HG03342 (cell line): ENCODE data around the gene MCTP2.
A peak's percentile ranks its signal among the peaks of the same experiment; 100 is the strongest.

Experiments
- ATAC-seq: cut with Tn5 transposase; IDR thresholded peaks from one replicate; pipeline ENCODE4 v1.9.1; 2021; ENCODE audit warnings: mild to moderate bottlenecking, moderate library complexity; ENCODE audit not compliant: unreplicated experiment

MCTP2 gene, protein sequence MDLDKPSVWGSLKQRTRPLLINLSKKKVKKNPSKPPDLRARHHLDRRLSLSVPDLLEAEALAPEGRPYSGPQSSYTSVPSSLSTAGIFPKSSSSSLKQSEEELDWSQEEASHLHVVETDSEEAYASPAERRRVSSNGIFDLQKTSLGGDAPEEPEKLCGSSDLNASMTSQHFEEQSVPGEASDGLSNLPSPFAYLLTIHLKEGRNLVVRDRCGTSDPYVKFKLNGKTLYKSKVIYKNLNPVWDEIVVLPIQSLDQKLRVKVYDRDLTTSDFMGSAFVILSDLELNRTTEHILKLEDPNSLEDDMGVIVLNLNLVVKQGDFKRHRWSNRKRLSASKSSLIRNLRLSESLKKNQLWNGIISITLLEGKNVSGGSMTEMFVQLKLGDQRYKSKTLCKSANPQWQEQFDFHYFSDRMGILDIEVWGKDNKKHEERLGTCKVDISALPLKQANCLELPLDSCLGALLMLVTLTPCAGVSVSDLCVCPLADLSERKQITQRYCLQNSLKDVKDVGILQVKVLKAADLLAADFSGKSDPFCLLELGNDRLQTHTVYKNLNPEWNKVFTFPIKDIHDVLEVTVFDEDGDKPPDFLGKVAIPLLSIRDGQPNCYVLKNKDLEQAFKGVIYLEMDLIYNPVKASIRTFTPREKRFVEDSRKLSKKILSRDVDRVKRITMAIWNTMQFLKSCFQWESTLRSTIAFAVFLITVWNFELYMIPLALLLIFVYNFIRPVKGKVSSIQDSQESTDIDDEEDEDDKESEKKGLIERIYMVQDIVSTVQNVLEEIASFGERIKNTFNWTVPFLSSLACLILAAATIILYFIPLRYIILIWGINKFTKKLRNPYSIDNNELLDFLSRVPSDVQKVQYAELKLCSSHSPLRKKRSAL

DNA sequence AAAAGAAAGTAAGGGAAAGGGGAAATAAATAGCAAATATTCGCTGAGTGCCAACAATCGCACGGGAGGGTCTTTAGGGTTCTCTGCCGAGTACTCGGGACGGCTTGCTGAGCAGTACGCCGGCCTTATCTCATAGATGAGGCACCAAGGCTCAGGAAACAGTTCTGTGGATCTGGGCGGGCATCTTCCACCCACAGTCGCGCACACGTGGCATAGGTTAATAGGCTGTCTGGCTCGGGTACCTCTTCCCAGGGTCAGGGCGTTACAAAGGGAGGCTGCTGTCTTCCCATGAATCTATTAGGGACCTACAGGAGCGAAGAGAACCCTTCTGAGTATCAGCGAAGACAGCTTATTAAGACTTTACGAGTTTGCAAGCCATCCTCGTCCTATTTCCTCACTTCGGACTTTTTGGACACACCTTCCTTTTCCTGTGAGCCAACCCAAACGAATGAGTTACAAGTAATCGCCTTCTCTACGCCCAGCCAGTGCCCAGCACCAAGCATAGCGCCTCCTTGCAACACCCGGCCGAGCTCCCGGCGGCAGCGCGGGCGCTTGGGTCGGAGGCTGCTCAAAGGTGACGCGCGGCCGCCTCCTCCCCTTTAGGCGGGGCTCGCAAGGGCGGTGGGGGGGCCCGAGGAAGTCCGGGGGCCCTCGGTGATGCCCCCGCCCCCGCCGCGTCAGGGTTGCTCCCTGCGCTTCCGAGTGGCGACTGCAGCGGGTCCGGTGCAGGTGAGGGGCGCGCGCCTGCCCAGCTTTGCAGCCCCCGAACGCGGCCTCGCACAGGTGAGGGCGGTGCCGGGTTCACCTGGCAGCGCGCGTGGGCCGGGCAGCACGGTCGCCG, at the start of gene MCTP2:
TSS of gene MCTP2 (plus strand) at position 679 of the 840 bp plus-strand sequence. CDS start 66,705 bp downstream, outside the sequence.
- peak; percentile 70 for ATAC-seq

DNA sequence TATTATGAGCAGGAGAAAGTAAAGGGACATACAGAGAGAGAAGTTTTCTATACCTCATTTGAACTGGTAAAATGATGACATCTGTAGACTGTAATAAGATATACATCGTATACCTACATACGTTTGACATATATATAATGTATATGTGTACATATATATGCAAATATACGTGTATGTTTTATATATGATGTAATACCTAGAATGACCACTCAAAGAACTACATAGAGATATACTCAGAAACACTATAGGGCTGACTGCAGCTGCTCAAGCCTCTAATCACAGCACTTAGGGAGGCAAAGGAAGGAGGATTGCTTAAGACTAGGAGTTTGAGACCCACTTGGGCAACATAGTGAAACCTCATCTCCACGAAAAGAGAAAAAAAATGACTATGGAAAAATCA, 48.5 kb upstream of the MCTP2 start:
- no peak for ATAC-seq

DNA sequence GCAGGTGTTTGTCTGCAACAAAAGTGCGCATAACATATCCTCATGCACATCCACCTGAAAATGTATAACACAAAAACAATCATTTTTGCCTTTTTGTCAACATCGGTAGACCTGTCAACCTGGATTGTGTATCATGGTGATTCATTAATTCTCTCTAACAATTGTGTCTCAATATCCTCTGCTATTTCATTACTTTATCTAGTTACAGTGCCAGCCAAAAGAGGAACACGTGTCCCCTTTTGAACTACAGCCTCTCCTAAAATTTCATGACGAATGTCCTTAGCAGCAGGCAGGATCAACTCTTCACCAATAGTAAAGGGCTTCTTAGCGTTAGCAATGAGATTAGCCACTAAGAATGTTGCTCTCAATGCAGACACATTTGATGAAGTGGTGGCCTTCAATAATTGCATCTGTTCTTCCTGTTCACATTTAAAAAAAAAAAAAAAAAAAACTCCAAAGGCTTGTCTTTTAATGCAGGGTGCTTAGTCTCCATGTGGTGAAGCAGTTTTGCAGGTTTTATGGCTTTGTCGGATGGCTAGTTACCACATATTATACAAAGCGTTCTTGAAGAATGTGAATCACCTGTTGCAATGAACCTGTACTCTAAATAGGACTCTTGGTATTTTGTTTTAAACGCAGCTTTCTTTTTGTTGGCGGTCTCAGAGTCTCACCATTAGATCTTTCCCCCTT, 45.7 kb upstream of the MCTP2 start:
- ATAC-seq: no peak

DNA sequence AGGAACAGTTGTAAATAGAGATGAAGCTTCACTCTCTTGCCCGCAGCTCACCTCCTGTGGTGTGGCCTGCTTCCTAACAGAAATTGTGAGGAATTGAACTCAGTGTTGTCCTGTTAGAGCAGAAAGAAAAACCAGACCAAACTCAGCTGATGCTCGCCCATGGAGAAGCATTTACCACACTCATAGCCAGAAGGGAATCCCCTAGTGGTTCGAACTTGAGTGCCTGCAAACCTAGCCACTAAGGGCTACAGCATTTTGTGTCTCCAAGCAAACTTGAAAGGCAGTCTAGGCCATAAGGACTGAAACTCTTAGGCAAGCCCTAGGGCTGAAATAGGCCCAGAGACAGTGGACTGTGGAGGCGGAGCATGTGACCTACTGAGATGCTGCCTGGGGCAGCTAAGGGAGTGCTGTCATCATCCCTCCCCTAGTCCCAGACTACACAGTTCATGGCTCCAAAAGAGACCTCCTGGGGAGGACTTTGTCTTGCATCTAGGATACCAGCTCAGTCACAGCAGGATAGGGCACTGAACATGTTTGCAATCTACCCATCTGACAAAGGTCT, 44.5 kb upstream of the MCTP2 start:
- ATAC-seq: no peak

DNA sequence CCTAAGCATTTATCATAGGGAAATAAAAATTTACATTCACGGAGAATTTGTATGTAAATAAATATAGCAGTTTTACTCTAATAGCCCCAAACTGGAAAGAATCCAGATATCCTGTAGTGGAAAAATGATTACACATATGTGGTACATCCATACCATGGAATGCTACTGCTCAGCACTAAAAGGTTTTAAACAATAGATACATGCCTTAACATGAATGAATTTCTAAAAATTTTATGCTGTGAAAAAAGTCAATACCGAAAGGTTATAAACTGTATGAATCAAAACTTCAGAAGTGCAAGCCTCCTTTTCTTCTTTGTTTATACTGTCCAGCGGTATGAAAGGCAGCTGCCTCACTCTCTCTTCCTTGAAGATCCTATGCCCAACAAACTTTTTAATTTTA, 37.5 kb upstream of the MCTP2 start:
- ATAC-seq: no peak

DNA sequence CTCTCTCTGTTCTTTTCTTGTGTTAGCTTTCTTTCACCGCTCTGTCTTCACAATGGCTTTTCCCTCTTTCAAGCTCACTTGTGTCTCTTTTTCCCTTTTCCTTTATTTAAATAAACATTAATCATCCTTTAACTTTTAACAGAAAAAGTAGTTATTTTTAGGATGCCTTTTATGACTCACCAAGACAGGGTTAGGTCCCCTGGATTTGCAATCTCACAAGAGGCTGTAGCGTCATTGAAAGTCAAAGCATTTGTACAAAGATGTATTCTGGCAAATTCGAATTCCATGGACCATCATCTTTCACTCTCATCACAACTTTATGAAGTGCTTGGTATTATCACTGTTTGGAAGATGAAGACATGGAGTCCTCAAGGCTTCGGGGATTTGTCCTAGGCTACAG, 34.8 kb upstream of the MCTP2 start:
- no peak for ATAC-seq

DNA sequence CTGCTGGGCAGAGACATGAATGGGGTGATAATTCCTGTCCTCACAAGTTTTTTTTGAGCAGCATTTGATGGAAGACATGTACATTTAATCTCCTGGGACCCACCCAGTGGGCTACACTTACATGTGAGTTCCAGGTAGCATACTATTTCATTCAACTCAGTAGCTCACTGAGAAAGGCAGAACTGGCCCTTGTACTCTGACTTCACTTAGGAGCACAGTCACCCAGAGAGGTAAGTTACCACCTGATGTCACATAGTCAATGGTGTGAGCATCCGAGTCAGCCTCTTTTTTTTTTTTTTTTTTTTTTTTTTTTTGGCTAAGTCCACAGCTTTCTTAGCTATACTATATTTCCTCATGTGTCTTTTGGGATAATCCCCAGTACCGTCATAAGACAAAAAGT, 32.7 kb upstream of the MCTP2 start:
- no peak for ATAC-seq

DNA sequence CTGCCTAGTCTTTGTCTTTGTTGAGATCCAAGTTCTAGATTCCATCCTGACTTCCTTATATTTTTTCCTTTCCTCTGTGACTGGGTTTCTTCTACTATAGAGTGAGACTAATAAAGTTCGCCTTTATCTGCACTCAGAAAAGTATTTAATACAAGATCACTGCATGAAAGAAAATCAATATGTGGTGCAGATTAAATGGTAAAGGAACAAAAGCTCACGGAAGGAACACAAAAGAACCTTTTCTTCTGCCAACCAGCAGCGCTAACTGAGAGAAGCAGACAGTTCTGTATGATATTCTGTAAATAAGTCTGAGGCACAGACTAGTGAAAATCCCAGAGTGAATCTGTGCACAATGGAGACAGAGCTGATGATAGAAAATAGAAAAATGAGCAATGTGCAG, 31.6 kb upstream of the MCTP2 start:
- ATAC-seq: no peak

DNA sequence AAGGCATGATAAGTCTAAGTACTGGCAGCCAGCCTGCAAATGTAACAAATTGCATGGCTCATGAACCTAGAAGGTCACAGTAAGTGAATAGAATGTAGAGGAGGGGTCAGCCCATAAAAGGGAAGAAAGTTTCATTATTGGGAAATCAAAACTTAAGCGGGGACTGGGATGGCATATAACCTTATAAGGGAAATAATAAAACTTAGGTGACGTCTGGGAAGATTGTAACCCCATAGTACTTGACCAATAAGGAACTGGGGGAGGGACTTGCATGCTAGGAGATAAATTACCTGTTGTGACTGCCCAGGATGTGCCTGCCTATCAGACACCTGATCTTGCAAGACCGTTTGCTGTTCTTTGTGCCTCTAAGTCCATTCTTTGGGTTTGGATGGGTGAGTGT, 28.1 kb upstream of the MCTP2 start:
- no peak for ATAC-seq

DNA sequence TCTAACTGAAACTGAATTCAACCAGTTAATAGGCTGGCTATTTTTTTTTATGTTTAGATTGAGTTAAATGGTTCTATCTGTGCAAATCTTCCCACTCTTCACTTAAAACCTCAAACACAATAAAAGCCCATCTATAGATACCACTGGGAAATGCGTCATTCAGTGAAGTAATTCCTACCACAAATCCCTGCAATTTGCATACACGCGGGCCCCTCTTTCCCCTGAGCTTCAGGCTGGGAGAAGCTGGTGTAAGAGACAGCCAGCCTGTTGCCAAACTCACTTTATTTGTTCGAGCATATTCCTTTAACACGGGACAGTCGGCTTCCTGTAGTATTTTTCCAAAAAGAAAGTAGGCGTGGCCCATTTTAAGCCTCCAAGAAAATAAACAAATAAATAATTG, 26.0 kb upstream of the MCTP2 start:
- no peak for ATAC-seq

DNA sequence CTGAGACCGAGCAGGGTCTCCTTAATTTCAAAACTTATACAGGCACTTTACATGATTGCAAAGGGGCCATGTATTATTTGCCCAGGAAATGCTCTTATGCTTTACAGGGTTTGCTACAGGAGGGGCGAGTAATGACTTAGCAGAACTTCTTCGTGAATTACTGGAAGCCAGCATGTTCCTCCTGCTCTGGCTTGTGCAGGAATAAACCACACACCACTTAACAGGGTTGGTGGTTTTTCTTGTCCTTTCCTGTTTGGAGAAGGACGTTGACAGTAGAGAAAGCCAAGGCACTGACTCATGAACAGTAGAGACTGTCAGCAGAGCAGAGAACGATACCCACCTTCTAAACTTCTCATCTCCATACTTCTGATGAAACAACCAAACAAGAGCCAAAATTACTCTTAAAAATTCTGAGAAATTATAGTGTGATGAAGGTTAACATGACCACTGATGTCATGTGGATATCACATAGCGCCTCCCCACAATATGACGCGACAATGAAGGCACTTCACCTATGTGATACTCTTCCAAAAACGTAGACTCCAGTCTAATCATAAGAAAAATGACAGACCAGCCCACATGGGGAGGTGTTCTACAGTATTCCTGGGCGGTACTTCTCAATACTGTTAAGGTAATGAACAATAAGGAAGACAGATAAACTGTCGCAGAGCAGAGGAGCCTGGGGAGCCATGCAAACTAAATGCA, 24.7 kb upstream of the MCTP2 start:
- peak; percentile 59 for ATAC-seq

DNA sequence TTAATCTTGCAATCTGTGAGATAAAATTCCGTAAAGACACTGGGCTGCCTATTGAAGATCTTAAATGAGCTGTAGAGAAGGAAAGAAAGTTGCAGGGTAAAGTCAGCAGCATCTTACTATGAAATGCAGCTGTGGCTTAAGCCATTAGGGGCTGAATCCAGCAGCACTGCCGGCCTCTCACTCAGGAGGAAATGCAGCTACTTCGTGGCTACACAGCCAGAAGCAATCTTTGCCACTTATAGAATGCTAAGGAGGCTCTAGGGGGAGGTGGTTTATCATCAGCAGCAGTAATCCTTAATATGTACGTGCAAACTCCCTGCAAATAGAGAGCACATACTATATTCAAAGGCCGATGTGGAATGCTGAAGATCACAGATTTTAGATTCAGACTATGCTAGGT, 19.1 kb upstream of the MCTP2 start:
- no peak for ATAC-seq

DNA sequence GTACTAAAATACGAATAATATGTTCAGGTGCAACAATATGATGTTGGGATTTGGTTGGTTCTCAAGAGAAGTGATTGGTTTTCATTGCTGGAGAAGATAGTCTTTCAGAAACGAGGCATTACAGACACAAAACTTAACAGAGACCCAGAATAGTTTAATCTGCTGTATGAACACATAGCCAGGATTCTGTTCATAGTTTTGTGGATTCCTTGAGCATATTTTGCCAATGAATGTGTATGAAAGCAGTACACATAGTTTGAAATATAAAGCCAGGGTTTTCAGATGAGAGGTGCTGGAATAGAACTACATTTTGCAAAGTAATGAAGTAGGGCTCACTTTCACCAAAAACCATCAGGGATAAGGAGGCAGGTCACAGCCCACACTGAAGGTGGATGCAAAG, 5.7 kb upstream of the MCTP2 start:
- no peak for ATAC-seq

DNA sequence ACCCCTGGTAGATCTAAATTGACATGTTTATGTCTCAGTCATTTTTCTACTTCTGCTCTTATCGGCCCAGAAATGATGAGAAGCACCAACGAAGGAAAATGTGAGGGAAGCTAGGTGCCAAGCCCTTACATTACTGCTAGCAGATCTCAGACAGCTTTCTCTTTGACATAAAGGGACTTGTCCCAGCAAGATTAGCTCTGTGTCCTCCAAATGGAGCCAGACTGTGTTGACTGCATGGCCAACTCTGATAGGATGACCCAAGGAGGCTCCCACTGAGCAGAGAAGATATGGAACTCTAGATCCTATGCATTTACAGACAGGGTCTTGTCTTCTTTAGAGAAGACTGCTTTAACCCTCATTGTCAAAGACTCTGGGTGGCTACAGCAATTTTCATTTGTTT, 2.8 kb upstream of the MCTP2 start:
- ATAC-seq: no peak

DNA sequence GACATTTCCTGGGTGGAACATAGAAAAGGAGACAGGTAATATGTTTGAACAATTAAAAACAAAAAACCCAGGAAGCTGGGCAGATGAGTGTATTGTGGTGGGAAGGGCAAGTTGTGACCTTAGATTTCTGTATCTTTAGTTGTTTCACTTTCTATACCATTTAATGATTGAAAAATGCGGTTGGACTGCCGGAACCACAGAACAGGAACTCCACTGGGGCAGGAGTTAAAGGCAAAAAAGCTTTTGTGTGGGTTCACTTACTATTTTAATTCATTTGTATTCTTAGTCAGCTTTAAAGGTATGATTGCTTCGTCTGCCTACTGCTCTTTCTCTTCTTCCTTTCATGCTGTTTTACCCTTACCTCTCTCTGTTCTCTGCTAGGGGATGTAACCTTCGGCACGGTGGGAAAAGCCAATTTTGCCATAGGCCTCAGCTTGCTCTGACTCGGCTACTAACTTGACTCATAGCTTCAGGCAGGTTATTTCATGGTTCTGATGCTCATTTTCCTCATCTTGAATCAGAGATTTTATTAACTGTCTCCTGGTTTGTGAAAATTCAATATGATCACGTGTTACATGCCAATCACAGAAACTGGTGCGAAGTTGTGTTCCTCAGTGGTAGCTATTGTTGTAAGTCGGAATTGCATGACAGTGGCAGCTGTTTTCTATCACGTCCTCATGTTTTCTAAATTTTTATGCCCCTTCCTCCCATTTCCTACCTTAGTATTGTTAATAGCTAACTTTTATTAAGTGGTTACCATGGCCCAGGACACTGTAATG, 1.6 kb upstream of the MCTP2 start:
- ATAC-seq: peak; percentile 69

DNA sequence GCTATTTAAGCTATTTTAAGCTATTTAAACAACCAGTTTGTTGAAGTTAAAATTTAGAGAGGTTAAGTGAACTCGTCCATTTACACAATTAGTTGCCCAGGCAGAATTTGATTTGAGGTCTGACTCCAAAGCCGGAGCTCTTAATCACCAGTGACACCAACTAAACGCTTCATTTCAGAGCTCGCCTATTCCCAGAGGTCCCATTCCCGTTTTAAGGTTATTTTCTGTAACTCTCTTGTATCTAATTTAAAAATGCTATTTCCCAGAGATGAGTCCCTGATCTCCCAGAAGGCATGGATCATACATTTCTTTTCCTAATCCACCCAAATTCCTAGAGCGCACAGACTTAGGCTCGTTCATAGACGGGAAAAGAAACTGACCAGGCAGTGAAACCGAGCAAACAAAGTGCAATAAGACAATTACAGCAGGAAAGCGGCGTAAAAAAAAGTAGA, 904 bp upstream of the MCTP2 start:
- no peak for ATAC-seq

DNA sequence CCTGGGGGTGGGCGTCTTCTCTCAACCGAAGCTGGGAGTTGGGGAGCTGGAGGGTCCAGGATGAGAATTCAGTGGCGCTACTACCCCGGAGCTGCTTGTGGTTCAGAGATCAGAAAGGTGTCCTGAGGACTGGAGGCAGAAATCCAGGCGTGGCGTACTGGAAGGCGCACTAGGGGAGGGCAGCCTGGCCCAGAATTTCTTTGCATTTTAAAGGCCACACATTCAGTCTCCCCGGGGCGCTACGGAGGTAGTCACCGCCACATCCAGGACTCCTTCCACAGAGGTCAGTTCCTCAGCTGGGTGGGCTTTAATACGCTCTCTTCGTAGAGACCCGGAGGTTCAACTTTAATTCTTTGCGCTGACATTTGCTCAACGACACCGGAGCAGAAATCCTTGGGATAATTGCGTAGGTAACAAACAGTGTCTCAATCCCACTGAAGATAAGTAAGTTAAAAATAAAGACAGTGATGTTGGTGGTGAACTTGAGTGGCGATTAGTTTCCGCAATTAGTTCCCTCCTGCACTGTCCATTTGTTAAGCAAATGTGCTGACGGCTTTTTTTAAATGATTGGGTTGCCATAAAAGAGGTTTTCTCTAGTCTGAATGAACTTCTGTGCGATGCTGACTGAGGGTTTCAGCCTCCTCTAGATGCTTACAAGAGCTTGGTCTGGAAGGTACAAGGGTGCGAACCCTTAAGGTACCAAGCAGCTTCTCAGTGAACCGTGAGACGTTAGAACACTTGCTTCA, 535 bp downstream of the MCTP2 start:
- peak; percentile 7 for ATAC-seq

DNA sequence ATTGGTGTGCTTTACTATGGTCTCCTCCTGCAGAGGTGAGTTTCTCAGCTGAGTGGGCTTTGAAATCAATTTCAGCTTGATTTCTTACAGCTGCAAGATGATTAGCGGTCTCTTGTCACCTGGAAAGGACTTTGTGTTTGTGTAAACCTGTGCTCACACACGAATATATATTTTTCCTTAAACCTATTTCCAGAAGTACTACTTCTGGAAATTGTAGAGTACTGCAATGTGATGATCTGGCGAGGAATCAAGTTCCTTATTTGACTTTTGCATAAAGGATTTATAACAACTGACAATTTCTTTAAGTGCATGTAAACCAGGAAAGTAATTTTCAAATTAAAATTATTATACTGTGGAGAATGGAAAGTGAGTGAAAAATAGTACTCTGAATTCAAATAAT, 2.1 kb downstream of the MCTP2 start:
- ATAC-seq: no peak
